Activated CD4-positive, alpha-beta T cell treated with anti-CD3 and anti-CD28 coated beads for 36 hours (primary cell): ENCODE results near the gene ADPGK. TPM values are rescaled to one million over a fixed set of nuclear protein-coding genes. Genes with fewer than 3 reads are reported as not detected.
A peak's percentile ranks its signal among the peaks of the same experiment; 100 is the strongest.
"Not testable (repeated sequence)": the region's sequence is repeated elsewhere in the genome, so short reads cannot be mapped to it uniquely, and the experiment has no call there.

Source experiments
- ATAC-seq: fragments of 200-7000 bp; cut with Tn5 transposase; one replicate; pipeline ENCODE4 v1.10.0; 2021; ENCODE audit warnings: mild to moderate bottlenecking, moderate library complexity
- CTCF ChIA-PET: fragments of 350-600 bp; sonication (Branson Sonifier 250); formaldehyde crosslinking; loops from one replicate; lab custom pipeline; 2021; ENCODE audit warnings: antibody characterized with exemption; lab: Charles Lee
- POLR2A ChIA-PET: fragments of 350-600 bp; sonication (Branson Sonifier 250); formaldehyde crosslinking; loops from one replicate; lab custom pipeline; 2021; ENCODE audit warnings: antibody characterized with exemption, inconsistent platforms; lab: Charles Lee
- DNase-seq: peaks from one replicate; pipeline ENCODE4 v3.0.0-alpha.2; 2020
- H3K27ac Mint-ChIP-seq: one replicate; pipeline ENCODE4 v1.8.0; 2021; ENCODE audit warnings: mixed read lengths
- H3K27me3 Mint-ChIP-seq: one replicate; pipeline ENCODE4 v1.8.0; 2021; ENCODE audit warnings: mixed read lengths
- H3K36me3 Mint-ChIP-seq: one replicate; pipeline ENCODE4 v1.8.0; 2021; ENCODE audit warnings: low read depth, mixed read lengths
- H3K4me1 Mint-ChIP-seq: one replicate; pipeline ENCODE4 v1.8.0; 2021; ENCODE audit warnings: mixed read lengths
- H3K4me3 Mint-ChIP-seq: one replicate; pipeline ENCODE4 v1.8.0; 2021; ENCODE audit warnings: mild to moderate bottlenecking, moderate library complexity, mixed read lengths
- H3K9me3 Mint-ChIP-seq: one replicate; pipeline ENCODE4 v1.8.0; 2021; ENCODE audit warnings: low read depth, mixed read lengths
- intact Hi-C, 2 experiments: fragments of 100-400 bp; cut with DNase I in 1 of 2; cut with micrococcal nuclease in 1 of 2; formaldehyde crosslinking; loops; one replicate each; pipeline versions ENCODE4 v1.14.2 to v1.15.1; 2022 to 2024; cut with DNase I, micrococcal nuclease
- total RNA-seq, 2 experiments: library from RNA; stranded (reverse); gene quantifications; one replicate each; pipeline ENCODE4 v1.2.3, GENCODE V29; 2021

The ADPGK gene
- total RNA-seq: 10 to 100 TPM; 58.0 to 70.8 TPM

DNA sequence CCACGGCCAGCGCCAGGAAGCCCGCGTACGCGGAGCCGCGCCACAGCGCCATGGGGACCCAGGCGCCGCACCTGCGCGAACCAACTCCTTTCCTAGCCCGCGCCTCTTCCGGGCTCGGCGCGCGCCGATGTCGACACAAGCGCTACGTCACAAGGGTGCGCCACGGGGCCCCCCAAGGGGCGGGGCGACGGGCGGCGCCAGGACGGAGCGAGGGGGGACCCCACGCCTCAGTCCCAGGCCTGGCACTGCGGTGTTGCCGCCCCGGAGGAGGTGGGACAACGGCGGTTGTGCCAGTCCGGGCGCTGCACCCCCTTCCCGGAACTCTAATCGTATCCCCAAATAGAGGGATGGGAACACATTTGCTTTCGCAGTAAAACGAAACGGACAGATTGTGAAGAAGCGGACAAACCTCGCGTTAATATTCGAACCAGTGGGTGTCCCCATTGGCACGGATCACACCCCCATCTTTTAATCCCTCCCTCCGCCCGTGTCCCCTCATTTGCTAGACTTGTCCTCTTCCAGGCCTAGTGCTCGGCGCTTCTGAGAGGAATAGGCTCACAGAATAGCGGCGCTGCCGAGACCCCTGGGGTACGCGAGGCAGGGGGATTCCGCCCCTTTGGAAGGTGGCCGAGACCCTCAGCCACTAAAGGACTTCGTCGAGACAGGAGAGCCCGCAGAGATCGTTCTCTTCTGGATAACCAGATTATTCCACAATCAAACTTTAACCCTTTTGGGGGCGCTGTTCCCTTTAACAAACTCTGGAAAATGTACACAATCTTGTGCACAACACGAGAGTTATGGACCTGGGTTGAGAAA, at the start of gene ADPGK:
ADPGK (minus strand) TSS at position 119 of the 816 bp plus-strand sequence; CDS start at position 52, 67 bp downstream.
- H3K36me3 Mint-ChIP-seq: peaks cover 30% of the 10 kb centered on the region
- DNase-seq: peak; percentile 95
- H3K9me3 Mint-ChIP-seq: no peaks in the 10 kb centered on the region
- intact Hi-C loops: loop anchor here (1.0 to 10.0 kb wide), 20 partner anchors 13 to 1211 kb away; partner anchors contain the start of genes BBS4 (in 2 of the 2), HIGD2B (in 2 of the 2), ARIH1 (in 1 of the 2) and HEXA (in 1 of the 2)
- peak within 1 kb of the TSS; percentile 97 for H3K4me3 Mint-ChIP-seq
- CTCF ChIA-PET: interaction anchor here (0.6 to 4.0 kb wide), 6 partner anchors 10 to 316 kb away, joined by 3 to 14 read pairs (median 4); no protein-coding TSS in a partner anchor
- peak; percentile 80 for ATAC-seq
- H3K27me3 Mint-ChIP-seq: no peaks in the 10 kb centered on the region
- peak within 1 kb of the TSS; percentile 99 for H3K27ac Mint-ChIP-seq
- peaks cover 58% of the 10 kb centered on the region for H3K4me1 Mint-ChIP-seq
- POLR2A ChIA-PET: interaction anchor here (0.6 kb wide), 1 partner anchor 10 kb away, joined by 3 read pairs; no protein-coding TSS in a partner anchor

DNA sequence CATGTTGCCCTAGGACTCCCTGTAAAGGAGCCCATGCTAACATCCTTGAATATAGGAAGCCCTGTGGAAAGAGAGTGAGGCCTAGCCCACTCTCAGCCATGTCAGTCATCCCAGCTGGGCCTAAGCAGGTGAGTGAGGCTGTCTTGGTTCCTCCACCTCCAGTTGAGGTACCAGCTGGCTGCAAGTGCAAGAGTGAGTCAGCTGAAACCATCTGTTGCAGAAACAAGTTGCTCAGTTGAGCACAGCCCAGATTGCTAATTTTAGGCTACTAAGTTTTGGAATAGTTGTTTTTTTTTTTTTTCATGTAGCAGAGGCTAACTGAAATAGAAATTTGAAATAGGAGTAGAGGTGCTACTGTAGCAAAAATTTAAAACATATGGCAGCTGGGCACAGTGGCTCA, 43.7 kb upstream of the ADPGK start:
- peaks cover 18% of the 10 kb centered on the region for H3K27me3 Mint-ChIP-seq
- ATAC-seq (no peak), DNase-seq (no peak)
- H3K4me1 Mint-ChIP-seq: no peaks in the 10 kb centered on the region
- H3K4me3 Mint-ChIP-seq: no peak overlapping the region
- intact Hi-C loops: no loop called here
- ChIA-PET POLR2A (no interaction called here), CTCF (interaction anchor here (0.7 kb wide), 1 partner anchor 27 kb away, joined by 3 read pairs; no protein-coding TSS in a partner anchor)
- no peaks in the 10 kb centered on the region for H3K36me3 Mint-ChIP-seq
- H3K27ac Mint-ChIP-seq: no peak overlapping the region
- H3K9me3 Mint-ChIP-seq: no peaks in the 10 kb centered on the region

DNA sequence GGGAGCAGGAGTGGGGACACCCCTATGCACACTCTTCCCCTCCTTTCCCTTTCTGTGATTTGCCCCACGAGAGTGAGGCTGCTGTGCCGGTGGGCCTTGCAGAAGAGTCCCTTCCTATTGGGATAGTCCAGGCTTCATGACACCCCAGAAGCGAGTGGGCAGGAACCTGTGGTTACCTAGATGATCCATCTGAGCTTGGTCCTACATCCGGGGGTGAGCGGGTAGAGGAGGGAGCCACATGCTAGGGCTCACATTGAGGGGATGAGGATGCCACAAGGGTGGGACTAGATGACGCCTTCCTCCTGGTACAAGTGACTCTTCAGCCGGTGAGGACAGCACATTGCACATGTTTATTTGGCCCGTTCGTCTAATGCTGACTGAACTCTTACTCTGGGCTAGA, 43.1 kb upstream of the ADPGK start:
- H3K36me3 Mint-ChIP-seq: no peaks in the 10 kb centered on the region
- DNase-seq: no peak
- H3K27me3 Mint-ChIP-seq: peaks cover 15% of the 10 kb centered on the region
- no peak overlapping the region for H3K4me3 Mint-ChIP-seq
- H3K27ac Mint-ChIP-seq: no peak overlapping the region
- intact Hi-C loops: no loop called here
- no peak for ATAC-seq
- ChIA-PET POLR2A (no interaction called here), CTCF (no interaction called here)
- no peaks in the 10 kb centered on the region for H3K9me3 Mint-ChIP-seq
- H3K4me1 Mint-ChIP-seq: no peaks in the 10 kb centered on the region

- ATAC-seq (no peak), DNase-seq (no peak)
- Mint-ChIP-seq H3K27ac (no peak overlapping the region), H3K36me3 (no peaks in the 10 kb centered on the region), H3K4me1 (no peaks in the 10 kb centered on the region), H3K9me3 (no peaks in the 10 kb centered on the region), H3K27me3 (peaks cover 13% of the 10 kb centered on the region), H3K4me3 (no peak overlapping the region)
- intact Hi-C loops: no loop called here
- POLR2A ChIA-PET: no interaction called here
- CTCF ChIA-PET: no interaction called here
These were observed 42.3 kb upstream of the ADPGK start for GRCh38 chr15:72825829-72826228.

- POLR2A ChIA-PET: no interaction called here
- Mint-ChIP-seq H3K9me3 (no peaks in the 10 kb centered on the region), H3K27me3 (peaks cover 10% of the 10 kb centered on the region), H3K4me3 (no peak overlapping the region), H3K27ac (no peak overlapping the region), H3K4me1 (no peaks in the 10 kb centered on the region), H3K36me3 (no peaks in the 10 kb centered on the region)
- ATAC-seq (no peak), DNase-seq (no peak)
- intact Hi-C loops: no loop called here
- CTCF ChIA-PET: no interaction called here
These were observed 41.2 kb upstream of the ADPGK start for GRCh38 chr15:72824781-72825180.

- ChIA-PET CTCF (no interaction called here), POLR2A (no interaction called here)
- DNase-seq: no peak
- Mint-ChIP-seq H3K4me3 (no peak overlapping the region), H3K4me1 (no peaks in the 10 kb centered on the region), H3K27me3 (peaks cover 10% of the 10 kb centered on the region), H3K9me3 (no peaks in the 10 kb centered on the region), H3K27ac (no peak overlapping the region), H3K36me3 (no peaks in the 10 kb centered on the region)
- no peak for ATAC-seq
- intact Hi-C loops: no loop called here
These were observed 40.6 kb upstream of the ADPGK start for GRCh38 chr15:72824112-72824511.

DNA sequence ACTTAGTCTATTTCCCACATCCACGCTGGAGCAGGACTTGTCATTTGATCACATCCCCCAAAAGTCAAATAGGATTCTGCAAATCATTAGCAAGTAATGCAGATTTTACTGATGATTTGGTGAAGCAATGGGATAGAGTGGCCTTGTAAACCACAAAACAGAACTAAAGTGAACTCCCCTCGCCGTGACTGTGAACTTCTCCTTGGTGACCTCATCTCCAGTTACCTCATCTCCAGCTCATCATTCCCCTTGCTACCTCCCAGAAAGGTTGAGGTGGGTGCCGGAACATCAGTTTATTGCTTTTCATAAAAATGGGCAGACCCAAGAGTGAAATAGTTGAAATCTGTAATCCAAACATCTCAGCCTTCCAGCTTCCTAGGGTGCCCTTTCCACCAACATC, 36.7 kb upstream of the ADPGK start:
- ChIA-PET CTCF (no interaction called here), POLR2A (no interaction called here)
- no peaks in the 10 kb centered on the region for H3K36me3 Mint-ChIP-seq
- H3K4me3 Mint-ChIP-seq: no peak overlapping the region
- no peak for DNase-seq
- no peaks in the 10 kb centered on the region for H3K9me3 Mint-ChIP-seq
- intact Hi-C loops: no loop called here
- no peak for ATAC-seq
- no peak overlapping the region for H3K27ac Mint-ChIP-seq
- no peaks in the 10 kb centered on the region for H3K4me1 Mint-ChIP-seq
- peaks cover 10% of the 10 kb centered on the region for H3K27me3 Mint-ChIP-seq

DNA sequence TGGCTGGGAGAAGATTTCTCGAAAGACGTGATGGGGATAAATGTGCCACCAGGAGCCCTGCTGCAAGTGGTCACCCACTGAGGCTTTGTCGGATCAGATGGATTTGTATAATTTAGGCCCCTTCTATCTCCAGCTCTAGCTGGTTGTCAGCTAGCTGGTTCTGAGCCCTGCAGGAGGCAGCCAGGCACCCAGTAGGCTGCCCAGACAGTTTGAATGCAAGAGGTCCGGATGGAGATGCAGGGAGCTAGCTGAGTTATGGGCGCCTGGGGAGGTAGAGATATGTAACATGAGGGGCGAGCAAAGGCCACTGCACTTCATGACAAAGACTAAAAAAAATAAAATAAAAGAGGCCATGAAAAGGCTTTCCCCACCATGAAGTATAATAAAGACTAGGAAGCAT, 35.1 kb upstream of the ADPGK start:
- no peaks in the 10 kb centered on the region for H3K4me1 Mint-ChIP-seq
- intact Hi-C loops: no loop called here
- no peaks in the 10 kb centered on the region for H3K36me3 Mint-ChIP-seq
- ATAC-seq (no peak), DNase-seq (no peak)
- no peak overlapping the region for H3K4me3 Mint-ChIP-seq
- no peak overlapping the region for H3K27ac Mint-ChIP-seq
- H3K9me3 Mint-ChIP-seq: no peaks in the 10 kb centered on the region
- CTCF ChIA-PET: no interaction called here
- H3K27me3 Mint-ChIP-seq: peaks cover 7% of the 10 kb centered on the region
- POLR2A ChIA-PET: no interaction called here

GRCh38 chr15:72813345-72814004, 29.9 kb upstream of the ADPGK start:
- CTCF ChIA-PET: interaction anchor here (0.9 kb wide), 1 partner anchor 17 kb away, joined by 3 read pairs; no protein-coding TSS in a partner anchor
- H3K4me1 Mint-ChIP-seq: peaks cover 4% of the 10 kb centered on the region
- H3K36me3 Mint-ChIP-seq: no peaks in the 10 kb centered on the region
- H3K9me3 Mint-ChIP-seq: no peaks in the 10 kb centered on the region
- H3K4me3 Mint-ChIP-seq: no peak overlapping the region
- no peak overlapping the region for H3K27ac Mint-ChIP-seq
- intact Hi-C loops: no loop called here
- POLR2A ChIA-PET: no interaction called here
- ATAC-seq (no peak), DNase-seq (no peak)
- H3K27me3 Mint-ChIP-seq: peaks cover 2% of the 10 kb centered on the region

DNA sequence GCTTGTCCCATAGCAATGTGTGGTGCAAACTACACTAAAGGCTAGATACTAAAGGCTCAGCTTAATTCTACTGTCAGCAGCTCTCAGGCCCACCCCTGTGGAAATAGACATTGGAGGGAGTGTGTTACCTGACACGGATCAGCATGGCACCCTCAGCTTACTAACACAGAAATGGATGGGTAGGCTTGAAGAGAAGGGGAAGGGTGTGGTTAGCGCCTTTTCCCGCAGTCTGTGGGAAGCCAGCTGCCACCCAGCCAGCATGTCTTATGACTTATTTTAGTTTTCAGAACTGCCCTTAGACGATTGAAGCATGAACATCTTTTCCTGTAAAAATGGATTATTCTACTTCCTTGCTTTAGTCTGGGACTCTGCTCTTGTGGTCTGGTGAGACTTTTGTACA, 25.8 kb upstream of the ADPGK start:
- no peak overlapping the region for H3K27ac Mint-ChIP-seq
- peaks cover 4% of the 10 kb centered on the region for H3K4me1 Mint-ChIP-seq
- no peaks in the 10 kb centered on the region for H3K27me3 Mint-ChIP-seq
- H3K9me3 Mint-ChIP-seq: no peaks in the 10 kb centered on the region
- H3K4me3 Mint-ChIP-seq: no peak overlapping the region
- ChIA-PET CTCF (interaction anchor here (1.2 to 1.3 kb wide), 2 partner anchors 25 to 88 kb away, joined by 3 read pairs; partner anchors contain the start of gene ADPGK), POLR2A (no interaction called here)
- DNase-seq (no peak), ATAC-seq (no peak)
- intact Hi-C loops: no loop called here
- peaks cover 2% of the 10 kb centered on the region for H3K36me3 Mint-ChIP-seq

GRCh38 chr15:72807346-72807745, 23.8 kb upstream of the ADPGK start:
- H3K4me3 Mint-ChIP-seq, H3K4me1 Mint-ChIP-seq, H3K27me3 Mint-ChIP-seq, CTCF ChIA-PET, DNase-seq, intact Hi-C loops, H3K9me3 Mint-ChIP-seq, H3K27ac Mint-ChIP-seq, POLR2A ChIA-PET, H3K36me3 Mint-ChIP-seq, ATAC-seq: not testable (repeated sequence)
